Panc1 (cell line): ENCODE measurements around the gene FAM9A. TPM values are rescaled to one million over a fixed set of nuclear protein-coding genes. Genes with fewer than 3 reads are reported as not detected.

Source experiments
- ATAC-seq: fragments of 200-7000 bp; cut with Tn5 transposase; 2 replicates; pipeline ENCODE4 v1.9.1; 2020; ENCODE audit warnings: mild to moderate bottlenecking, moderate library complexity
- BruUV-seq: library from RNA; stranded (reverse); fragments of 400-500 nt; replicated peaks from 2 replicates; lab custom pipeline; 2021; lab: Mats Ljungman, UMichigan
- CTCF ChIA-PET: fragments of 300-600 bp; sonication (Branson Sonifier 250); formaldehyde crosslinking; loops from one replicate; lab custom pipeline; 2022; ENCODE audit warnings: antibody characterized with exemption; lab: Charles Lee
- POLR2A ChIA-PET: fragments of 300-600 bp; sonication (Branson Sonifier 250); formaldehyde crosslinking; loops from one replicate; lab custom pipeline; 2022; ENCODE audit warnings: antibody characterized with exemption; lab: Charles Lee
- DNase-seq: peaks from one replicate; pipeline ENCODE4 v3.0.0-alpha.2; 2010; ENCODE audit warnings: low read depth, low spot score
- H3K27ac ChIP-seq: 2 replicates; pipeline ENCODE4 v1.5.1; 2011; ENCODE audit warnings: mild to moderate bottlenecking, low read length, inconsistent platforms
- H3K27me3 ChIP-seq: fragments of 200-500 bp; sonication (Bioruptor generic); 2 replicates; pipeline ENCODE4 v1.6.0; 2014; ENCODE audit warnings: low read length, inconsistent platforms; ENCODE audit not compliant: control insufficient read depth, insufficient read depth
- H3K36me3 ChIP-seq: fragments of 200-500 bp; sonication (Bioruptor generic); 2 replicates; pipeline ENCODE4 v1.5.1; 2014; ENCODE audit warnings: inconsistent platforms, mild to moderate bottlenecking, low read length, moderate library complexity; ENCODE audit not compliant: control insufficient read depth, insufficient read depth
- H3K4me1 ChIP-seq: 2 replicates; pipeline ENCODE4 v1.5.1; 2011; ENCODE audit warnings: inconsistent platforms, mild to moderate bottlenecking, low read length, moderate library complexity; ENCODE audit not compliant: control insufficient read depth, insufficient read depth
- H3K4me3 ChIP-seq, 2 experiments: 2 replicates each; pipeline ENCODE4 v1.5.1; 2011 to 2012; ENCODE audit warnings: low read depth in 2 of 2, low read length in 2 of 2, mild to moderate bottlenecking in 2 of 2, inconsistent platforms in 1 of 2, moderate library complexity in 1 of 2
- H3K9me3 ChIP-seq: fragments of 200-500 bp; sonication (Bioruptor generic); 2 replicates; pipeline ENCODE4 v1.5.1; 2014; ENCODE audit warnings: low read depth, mild to moderate bottlenecking, inconsistent platforms, low read length, moderate library complexity; ENCODE audit not compliant: control insufficient read depth, insufficient read depth
- CTCF ChIP-seq: fragments of 450-650 bp; IDR thresholded peaks from 2 replicates; pipeline ENCODE4 v1.5.1; 2017; ENCODE audit warnings: mild to moderate bottlenecking
- POLR2AphosphoS5 ChIP-seq: IDR thresholded peaks from 2 replicates; pipeline ENCODE4 v1.6.1; 2012; ENCODE audit warnings: mild to moderate bottlenecking, low read depth, low read length, moderate library complexity
- REST ChIP-seq, 2 experiments: IDR thresholded peaks; 2 replicates each; pipeline ENCODE4 v1.6.1; 2011 to 2012; ENCODE audit warnings: low read depth in 2 of 2, control low read depth in 1 of 2, low read length in 1 of 2, mild to moderate bottlenecking in 1 of 2, moderate library complexity in 1 of 2; ENCODE audit not compliant: insufficient read depth in 1 of 2
- SIN3A ChIP-seq: IDR thresholded peaks from 2 replicates; pipeline ENCODE4 v1.6.1; 2012; ENCODE audit warnings: low read depth, mild to moderate bottlenecking, low read length, moderate library complexity, borderline replicate concordance; ENCODE audit not compliant: insufficient read depth
- TCF7L2 ChIP-seq: IDR thresholded peaks from 2 replicates; pipeline ENCODE4 v1.6.1; 2011; ENCODE audit warnings: mild to moderate bottlenecking, low read depth, low read length, inconsistent platforms
- in situ Hi-C: cut with HindIII; loops from 2 replicates; pipeline ENCODE4 v1.10.0; 2016; ENCODE audit warnings: low sequenced_read_pairs, low pct_unique_long_range_greater_than_20kb
- intact Hi-C: fragments of 100-400 bp; cut with micrococcal nuclease; formaldehyde crosslinking; loops from one replicate; pipeline ENCODE4 v1.10.0; 2022; ENCODE audit not compliant: unreplicated experiment
- total RNA-seq: library from RNA; stranded (reverse); gene quantifications from one replicate; pipeline ENCODE4 v1.2.1, GENCODE V29; 2021; ENCODE audit not compliant: unreplicated experiment

The FAM9A gene
- total RNA-seq, 1 experiment from 2014 or later: not detected

- DNase-seq: no peak
- BruUV-seq: no TSS peak
- Histone ChIP-seq H3K4me3 (no peak overlapping the region), H3K27ac (no peak overlapping the region), H3K4me1 (no peaks in the 10 kb centered on the region), H3K36me3 (no peaks in the 10 kb centered on the region), H3K27me3 (no peaks in the 10 kb centered on the region), H3K9me3 (no peaks in the 10 kb centered on the region)
- TF ChIP-seq REST (IDR thresholded peaks at IDR 0.05; ENCODE audit: insufficient read depth in 1 of 2, low read depth in 2 of 2, low read length in 1 of 2) (no peak), SIN3A (no peak), TCF7L2 (no peak), POLR2AphosphoS5 (no peak), CTCF (no peak)
- in situ Hi-C loops: no loop called here
- POLR2A ChIA-PET: no interaction called here
- CTCF ChIA-PET: no interaction called here
- ATAC-seq: no peak
- intact Hi-C loops: no loop called here
Measured at GRCh38 chrX:8783714-8784098, 17.5 kb downstream of the FAM9A start.

- H3K36me3 ChIP-seq: no peaks in the 10 kb centered on the region
- DNase-seq (no peak), ATAC-seq (no peak)
- no peak overlapping the region for H3K27ac ChIP-seq
- no peaks in the 10 kb centered on the region for H3K27me3 ChIP-seq
- no peaks in the 10 kb centered on the region for H3K4me1 ChIP-seq
- intact Hi-C loops: no loop called here
- CTCF ChIA-PET: no interaction called here
- POLR2A ChIA-PET: no interaction called here
- H3K9me3 ChIP-seq: no peaks in the 10 kb centered on the region
- peak; percentile 75 for TF ChIP-seq CTCF
- TF ChIP-seq REST (IDR thresholded peaks at IDR 0.05; ENCODE audit: insufficient read depth in 1 of 2, low read depth in 2 of 2, low read length in 1 of 2): no peak
- BruUV-seq: no TSS peak
- no peak overlapping the region for H3K4me3 ChIP-seq
- in situ Hi-C loops: no loop called here
Measured at GRCh38 chrX:8783097-8783713, 18.0 kb downstream of the FAM9A start.
